GM15510 (cell line): ENCODE results near the gene FAM107A.

Source experiments
- POLR2A ChIP-seq: IDR thresholded peaks from 3 replicates; pipeline ENCODE4 v1.6.1; 2011; ENCODE audit warnings: borderline replicate concordance; ENCODE audit not compliant: insufficient read length; ENCODE audit errors: extremely low read depth

Gene FAM107A

DNA sequence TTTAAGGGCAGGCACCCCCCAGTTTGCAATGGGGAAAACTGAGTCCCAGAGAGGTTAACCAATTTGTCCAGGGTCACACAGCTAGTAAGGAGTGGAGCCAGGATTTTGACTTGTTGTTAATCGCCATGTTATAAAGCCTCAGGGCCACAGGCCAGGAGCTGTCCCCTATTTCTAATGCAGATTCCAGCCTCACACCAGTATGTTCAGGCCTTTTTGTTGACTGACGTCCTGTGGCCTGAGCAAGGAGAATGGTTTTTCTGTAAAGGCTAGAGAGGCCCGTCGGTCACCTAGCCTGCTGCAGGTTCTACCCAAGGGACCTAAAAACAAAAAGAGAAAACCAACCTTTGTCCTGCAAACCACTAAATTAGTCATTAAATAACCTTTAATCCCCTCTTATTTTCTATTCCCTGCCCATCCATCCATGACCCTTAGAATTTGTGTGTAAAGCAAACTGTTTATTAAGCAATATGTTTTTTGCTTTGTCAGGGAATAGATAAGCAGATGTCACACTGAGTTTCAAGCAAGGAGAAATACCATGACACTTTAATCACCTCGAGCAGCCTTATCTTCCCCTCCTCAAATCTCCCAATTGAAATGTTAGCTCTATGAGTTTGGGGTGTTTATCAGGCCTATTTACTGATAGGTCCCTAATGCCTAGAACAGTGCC is 54.3 kb downstream of the FAM107A start:
- TF ChIP-seq POLR2A, result no peak

- no peak for TF ChIP-seq POLR2A
Observed at GRCh38 chr3:58521917-58522631, 55.1 kb downstream of the FAM107A start.

DNA sequence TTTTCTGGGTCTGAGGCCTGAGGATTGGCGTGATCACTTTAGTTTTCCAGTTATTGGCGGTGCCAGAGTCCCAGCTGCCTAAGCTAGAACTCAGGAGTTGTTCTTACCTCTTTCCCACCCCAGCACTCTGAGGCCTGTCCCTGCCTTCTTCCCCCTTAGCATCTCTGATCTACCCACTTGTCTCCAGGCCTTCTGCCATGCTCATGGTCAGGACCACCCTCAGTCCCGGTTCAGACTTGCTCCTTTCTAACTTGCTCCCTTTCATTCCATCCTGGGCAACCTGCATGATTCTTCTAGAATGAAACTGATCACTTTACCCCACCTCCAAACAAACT is 55.9 kb downstream of the FAM107A start:
- TF ChIP-seq POLR2A, result no peak

GRCh38 chr3:58520403-58521335 is 56.5 kb downstream of the FAM107A start:
- TF ChIP-seq POLR2A, result no peak

DNA sequence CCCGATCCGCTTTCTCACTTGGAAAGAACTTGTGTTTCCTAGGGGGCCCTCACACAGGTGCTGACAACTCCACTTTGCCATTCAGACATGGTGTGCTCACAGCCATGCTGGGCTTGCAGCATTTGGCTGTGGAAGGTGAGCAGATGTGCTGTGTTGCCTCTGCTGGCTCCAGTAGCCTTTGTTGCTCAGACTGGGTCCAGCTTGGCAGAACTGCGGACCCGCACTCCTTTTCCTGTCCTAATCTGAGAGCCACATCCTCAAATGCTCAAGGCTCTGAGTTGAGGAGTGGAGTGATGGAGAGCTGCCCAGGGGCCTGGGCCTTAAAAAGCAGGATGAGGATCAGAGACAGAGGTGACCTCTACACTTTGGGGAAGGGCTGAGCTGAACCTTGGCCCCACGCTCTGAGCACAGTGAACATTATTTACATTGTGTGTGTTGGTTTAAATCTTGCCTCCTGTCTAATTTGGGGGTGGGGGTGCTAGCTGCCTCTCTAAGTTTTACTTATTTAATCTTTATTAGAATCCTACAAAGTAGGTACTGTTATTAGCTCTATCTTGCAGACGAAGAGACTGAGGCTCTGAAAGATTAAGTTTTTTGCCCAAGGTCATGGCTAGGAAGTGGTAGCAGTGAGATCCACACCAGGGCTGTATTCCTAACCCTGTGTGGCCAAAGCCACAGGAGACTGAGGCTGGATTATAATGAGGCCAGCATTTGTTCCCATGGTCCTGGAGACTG is 57.4 kb downstream of the FAM107A start:
- TF ChIP-seq POLR2A, result no peak

- TF ChIP-seq POLR2A, result no peak
Observed at GRCh38 chr3:58518291-58518789, 58.9 kb downstream of the FAM107A start.

GRCh38 chr3:58514405-58514804 is 62.8 kb downstream of the FAM107A start:
- no peak for TF ChIP-seq POLR2A
